Subcutaneous adipose tissue (tissue), 4 donors: Measurements from ENCODE around the gene ZNF383. TPM values are rescaled to one million over a fixed set of nuclear protein-coding genes. Genes with fewer than 3 reads are reported as not detected.

Source experiments
- total RNA-seq, 4 donors: library from RNA; depleted of rRNA; stranded (reverse); fragments of >200 nt; gene quantifications; one replicate each; pipeline ENCODE4 v1.1.0, GENCODE V29; 2016
- TF ChIP-seq, protein P1 (sequence below): fragments of 450-650 bp; IDR thresholded peaks from one replicate; pipeline ENCODE4 v1.5.1; 2016; ENCODE audit warnings: low read depth, mild to moderate bottlenecking, control low read depth, antibody characterized with exemption, moderate library complexity

The ZNF383 gene
- 10 to 100 TPM in 1 of 4 donors, 1 to 10 TPM in 3; 6.8 to 10.7 (median 8.3) TPM for total RNA-seq

DNA sequence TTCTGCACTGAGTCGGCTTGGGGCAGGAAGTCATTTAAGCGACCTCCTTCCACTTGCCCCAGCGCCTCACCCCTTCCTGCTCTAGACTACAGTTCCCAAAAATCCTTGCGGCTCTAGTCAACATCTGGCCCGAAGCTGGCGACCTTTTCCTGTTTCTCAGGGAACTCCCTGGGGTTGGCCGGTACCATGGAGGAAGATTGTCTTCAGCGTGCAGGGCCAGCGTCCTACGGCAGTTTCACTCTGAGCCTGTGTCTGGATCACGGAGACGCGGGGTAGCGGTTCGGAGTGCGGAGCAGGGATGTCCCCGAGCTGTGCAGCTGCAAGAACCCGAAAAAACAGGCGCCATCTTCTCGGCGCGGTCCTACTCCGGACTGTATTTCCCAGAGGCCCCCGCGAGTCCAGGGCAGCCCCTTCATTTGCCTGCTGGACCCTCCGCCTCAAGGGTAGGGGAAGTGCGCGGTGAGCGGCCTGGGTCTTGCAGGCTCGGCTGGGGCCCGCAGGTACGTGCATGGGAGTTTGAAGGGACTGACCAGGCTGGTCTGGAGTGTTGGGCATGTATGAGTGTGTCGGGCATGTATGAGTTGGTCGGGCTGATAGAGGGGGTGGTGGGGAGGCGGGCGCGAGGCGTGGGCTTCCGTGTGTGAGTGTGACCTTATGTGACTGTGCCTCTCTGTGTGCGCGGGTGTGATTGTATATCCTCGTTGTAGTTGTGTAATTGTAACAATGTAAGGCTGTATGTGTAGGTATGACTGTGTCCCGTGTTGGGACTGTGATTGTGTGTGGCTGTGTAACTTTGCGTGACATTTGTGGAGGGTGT, at the start of gene ZNF383:
Gene ZNF383 (plus strand): TSS at position 440 of the 817 bp plus-strand sequence. CDS start 12,240 bp downstream, outside the sequence.
- TF ChIP-seq, protein P1, sequence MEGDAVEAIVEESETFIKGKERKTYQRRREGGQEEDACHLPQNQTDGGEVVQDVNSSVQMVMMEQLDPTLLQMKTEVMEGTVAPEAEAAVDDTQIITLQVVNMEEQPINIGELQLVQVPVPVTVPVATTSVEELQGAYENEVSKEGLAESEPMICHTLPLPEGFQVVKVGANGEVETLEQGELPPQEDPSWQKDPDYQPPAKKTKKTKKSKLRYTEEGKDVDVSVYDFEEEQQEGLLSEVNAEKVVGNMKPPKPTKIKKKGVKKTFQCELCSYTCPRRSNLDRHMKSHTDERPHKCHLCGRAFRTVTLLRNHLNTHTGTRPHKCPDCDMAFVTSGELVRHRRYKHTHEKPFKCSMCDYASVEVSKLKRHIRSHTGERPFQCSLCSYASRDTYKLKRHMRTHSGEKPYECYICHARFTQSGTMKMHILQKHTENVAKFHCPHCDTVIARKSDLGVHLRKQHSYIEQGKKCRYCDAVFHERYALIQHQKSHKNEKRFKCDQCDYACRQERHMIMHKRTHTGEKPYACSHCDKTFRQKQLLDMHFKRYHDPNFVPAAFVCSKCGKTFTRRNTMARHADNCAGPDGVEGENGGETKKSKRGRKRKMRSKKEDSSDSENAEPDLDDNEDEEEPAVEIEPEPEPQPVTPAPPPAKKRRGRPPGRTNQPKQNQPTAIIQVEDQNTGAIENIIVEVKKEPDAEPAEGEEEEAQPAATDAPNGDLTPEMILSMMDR, result no peak

DNA sequence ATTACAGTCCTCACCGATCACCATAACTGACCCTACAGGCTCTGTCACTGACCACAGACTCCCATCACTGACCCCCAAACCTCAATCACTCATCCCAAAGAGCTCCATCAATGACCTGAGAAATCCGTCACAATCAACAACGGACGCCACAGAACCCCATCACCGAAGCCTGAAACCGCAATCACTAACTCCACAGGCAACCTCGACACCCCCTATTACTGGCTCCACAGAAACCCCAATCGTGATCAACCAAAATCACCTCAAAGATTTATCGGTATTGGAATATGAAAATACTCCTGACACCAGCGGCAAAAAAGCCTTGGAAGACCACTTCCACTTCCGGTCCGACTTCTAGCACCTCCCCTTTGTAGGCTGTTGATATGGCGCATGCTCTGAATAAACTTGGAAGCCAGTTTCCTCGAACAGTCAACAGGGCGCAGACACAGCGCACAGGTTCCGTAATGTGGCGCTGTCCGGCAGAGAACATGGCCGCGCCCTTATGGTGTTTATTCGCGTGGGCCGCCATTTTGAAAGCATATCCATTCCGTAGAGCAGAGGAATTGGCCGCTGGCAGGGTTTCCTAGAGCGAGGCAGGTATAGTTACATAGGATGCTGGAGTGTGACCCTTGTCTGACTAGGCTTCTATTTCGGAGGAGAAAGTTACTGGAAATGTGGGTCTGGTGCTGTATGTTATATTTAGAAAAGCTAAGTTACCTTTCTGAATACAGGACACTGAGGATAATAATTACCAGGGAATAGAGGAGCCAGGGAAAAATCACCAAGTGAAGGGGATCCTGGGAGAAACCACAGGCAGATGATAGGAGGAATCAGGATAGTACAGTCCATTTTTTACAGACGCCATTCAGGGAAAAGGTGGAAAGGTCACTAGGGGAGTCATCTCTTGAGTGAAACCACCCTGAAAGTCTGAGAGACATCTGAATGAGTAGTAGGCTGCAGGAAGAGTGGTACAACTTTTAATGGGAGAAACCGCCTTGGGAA, 45.3 kb upstream of the ZNF383 start, which contains the start of gene ZNF585A:
Gene ZNF585A (minus strand): TSS at position 328 of the 999 bp plus-strand sequence. CDS start 2,785 bp downstream, outside the sequence.
- TF ChIP-seq, protein P1, result no peak

DNA sequence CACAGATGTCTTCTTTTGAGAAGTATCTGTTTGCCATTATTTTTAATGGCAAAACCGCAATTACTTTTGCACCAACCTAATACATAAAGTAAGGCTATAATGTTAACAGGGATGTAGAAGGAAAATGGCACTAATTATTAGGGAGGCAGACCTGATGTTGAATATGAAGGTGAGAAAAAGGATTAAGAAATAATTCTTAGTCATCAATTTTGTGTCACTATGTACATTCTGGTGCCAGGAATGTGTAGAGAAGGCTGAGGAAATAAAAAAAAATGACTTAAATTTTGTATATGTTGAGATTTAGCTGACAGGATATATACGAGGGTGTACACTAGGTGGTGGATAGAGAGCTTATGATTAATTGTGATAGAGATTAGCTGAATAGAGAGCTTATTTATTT, 20.2 kb upstream of the ZNF383 start:
- TF ChIP-seq, protein P1, result no peak

DNA sequence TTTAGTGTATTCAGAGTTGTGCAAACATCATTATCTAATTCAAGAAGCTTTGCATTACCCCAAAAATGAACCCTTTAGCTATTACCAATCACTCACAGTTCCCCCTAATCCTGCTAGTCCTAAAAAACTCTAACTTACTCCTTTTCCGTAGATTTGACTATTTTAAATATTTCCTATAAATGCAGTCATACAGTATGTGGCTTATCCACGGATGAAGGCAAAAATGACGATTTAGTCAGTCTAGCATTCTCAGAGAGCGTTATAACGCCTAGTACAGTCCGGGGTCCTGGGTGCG, 587 bp upstream of the ZNF383 start:
- TF ChIP-seq, protein P1, result no peak

DNA sequence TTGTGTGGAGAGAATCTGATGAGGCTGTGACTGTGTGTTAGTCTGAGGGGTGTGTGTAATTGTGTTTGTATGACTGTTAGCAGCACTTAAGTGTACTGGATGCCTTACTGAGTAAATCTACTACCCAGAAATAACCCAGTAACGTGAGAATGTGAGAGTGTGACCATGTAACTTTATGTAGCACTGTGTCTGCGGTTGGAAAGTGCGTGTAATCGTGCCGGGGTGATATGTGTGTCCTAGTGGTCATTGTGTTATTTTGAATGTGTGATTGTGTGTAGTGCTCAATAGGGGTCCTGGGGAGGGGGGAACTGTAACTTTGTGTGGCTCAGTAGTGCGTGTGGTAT, 550 bp downstream of the ZNF383 start:
- TF ChIP-seq, protein P1, result no peak

DNA sequence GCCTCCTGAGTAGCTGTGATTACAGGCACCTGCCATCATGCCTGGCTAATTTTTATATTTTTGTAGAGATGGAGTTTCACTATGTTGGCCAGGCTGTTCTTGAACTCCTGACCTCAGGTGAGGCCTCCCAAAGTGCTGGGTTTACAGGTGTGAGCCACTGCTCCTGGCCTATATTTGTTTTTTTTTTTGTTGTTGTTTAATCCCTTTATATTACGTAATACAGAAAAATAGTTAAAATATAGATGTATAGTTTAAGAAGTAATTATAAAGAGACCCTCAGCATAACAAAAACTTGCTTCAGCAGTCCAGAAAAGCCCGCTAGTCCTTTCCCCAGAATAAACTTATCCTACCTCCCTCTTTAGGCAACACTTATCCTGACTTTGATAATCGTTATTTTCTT, 2.4 kb downstream of the ZNF383 start:
- TF ChIP-seq, protein P1, result no peak

DNA sequence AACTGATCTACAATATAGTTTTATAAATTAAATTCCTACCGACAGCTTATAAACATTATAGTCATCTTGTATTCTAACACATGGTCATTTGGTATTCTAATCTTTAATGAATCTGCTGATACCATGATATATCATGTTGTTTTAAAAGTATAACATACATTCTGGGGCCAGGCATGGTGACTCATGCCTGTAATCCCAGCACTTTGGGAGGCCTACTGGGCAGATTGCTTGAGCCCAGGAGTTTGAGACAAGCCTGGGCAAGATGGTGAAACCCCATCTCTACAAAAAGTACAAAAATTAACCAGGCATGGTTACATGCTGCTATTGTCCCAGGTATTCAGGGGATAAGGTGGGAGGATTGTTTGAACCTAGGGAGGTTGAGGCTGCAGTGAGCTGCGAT, 3.1 kb downstream of the ZNF383 start:
- TF ChIP-seq, protein P1, result no peak
